GM18502 (cell line): ENCODE results near the gene N4BP2.

Source experiments
- ATAC-seq: cut with Tn5 transposase; IDR thresholded peaks from one replicate; pipeline ENCODE4 v1.9.1; 2021; ENCODE audit warnings: mild to moderate bottlenecking; ENCODE audit not compliant: unreplicated experiment, poor library complexity

The N4BP2 gene

DNA sequence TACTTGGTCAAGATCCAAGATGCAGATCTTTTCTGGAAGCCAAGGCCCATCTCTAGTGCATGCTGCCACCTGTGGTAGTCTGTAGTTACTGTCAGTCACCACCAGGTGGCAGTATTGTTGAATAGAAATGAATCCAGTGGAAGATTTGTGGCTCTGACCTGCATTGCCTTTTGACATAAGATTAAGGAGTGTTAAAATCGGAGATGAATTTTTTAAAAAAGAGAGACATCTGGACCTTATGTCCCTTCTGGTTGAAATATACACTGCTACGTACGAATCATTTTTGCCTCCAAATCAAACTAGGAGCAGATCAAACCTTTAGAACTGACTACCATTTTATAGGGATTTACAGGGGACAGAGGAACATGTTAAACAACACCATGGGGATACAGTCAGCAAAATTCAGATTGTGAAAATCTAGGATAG lies 93.3 kb downstream of the N4BP2 start:
- ATAC-seq: peak; percentile 55

DNA sequence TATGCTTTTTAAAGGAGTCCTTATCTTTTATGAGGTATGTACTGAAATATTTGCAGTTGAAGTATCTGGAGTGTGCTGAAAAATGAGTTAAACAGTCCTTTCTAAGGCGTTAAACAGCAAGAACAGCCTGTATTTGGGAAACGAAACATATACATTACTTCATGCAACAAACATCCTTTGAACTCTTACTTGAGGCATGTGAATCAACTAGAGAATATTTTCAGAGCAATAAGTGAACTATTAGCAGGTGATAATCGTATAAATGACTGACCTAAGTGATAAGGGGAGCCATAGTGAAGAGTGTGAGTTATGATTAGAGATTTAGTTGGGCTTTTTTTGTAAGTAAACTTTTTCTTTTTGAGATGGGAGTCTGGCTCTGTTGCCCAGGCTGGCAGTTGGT lies 94.3 kb downstream of the N4BP2 start:
- no peak for ATAC-seq

DNA sequence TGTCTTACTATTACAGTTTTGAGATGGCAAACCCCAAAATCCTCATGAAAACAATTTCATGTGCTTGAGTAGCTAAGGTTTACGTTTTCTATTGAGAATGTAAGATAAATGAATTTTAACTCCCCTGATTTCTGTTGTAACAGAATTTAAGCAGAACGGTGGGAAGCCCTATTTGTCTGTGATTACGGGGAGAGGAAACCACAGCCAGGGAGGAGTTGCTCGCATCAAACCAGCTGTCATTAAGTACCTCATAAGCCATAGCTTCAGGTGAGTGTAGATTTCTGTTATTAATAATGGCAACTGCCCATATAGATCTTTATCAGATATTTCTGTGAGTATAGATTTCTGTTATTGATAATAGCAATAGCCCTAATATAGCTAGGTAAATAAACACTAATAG lies 96.0 kb downstream of the N4BP2 start:
- ATAC-seq: no peak

DNA sequence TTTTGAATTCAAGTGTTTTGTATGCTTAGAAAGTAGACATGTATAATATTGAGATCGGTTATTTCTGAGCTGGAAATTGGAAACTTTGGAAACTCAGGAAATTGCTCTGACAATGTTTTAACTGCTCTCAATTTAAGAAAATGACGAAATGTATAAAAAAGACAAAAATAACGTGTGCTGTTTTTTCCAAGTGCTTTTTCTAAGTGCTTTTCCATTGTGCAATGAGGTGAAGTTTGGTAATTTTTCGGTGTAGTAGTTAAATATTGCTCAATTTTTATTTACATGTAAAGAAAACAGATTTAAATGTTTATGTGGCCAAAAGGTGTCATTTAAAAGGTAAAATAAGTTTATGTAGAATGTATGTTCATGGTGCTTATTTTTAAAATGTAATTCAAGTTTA lies 100.8 kb downstream of the N4BP2 start:
- no peak for ATAC-seq

DNA sequence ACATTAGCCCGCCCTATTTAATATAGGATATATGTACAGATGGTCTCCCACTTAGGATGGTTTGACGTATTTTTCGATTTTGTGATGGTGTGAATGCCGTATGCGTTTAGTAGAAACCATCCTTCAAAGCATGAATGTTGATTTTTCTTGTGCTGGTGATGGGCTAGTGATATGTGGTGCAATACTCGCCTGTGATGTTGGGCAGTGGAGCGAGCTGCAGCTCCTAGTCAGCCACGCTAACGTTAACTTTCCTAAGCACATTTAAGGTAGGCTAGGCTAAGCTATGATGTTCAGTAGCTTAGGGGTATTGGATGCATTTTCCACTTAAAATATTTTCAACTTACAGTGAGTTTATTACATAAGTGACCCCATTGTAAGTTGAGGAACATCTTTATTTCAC lies 103.6 kb downstream of the N4BP2 start:
- no peak for ATAC-seq

DNA sequence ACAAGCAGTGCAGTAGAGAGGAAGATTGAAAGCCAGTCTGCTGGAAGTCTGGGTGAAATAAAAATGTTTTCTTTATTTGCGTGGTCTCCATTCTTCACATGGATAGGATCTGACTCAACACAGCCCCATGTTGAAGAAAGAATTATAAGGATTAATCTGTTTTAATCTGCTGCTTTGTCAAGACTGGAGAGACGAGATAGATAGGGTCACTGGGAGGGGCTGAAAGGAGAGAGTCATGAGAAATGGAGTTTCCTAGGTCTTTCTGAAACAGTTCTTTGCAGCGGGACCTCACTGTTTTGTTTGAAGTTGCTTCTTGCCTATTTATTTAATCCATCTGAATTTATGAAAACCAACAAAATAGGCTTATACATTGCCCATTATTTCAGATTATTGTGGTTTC lies 107.8 kb downstream of the N4BP2 start:
- no peak for ATAC-seq

DNA sequence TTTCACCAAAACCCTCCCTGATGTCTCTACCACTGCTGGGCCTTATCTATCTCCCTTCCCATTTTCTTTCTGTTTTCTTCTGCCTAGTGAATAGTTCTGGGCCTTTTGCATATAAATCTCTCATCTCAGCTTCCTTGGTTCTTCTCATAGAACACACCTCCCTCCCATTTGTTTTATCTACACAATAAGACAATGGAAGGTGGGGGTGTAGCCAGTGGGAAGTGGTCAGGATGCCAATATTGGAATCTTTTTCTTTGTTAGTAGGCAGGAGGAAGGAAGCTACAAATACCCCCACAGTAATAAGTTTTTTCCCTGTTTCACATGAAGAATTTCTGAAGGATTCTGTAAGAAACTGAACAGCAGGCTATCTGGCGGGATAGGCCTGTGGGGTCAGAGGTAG lies 109.3 kb downstream of the N4BP2 start:
- ATAC-seq: no peak

DNA sequence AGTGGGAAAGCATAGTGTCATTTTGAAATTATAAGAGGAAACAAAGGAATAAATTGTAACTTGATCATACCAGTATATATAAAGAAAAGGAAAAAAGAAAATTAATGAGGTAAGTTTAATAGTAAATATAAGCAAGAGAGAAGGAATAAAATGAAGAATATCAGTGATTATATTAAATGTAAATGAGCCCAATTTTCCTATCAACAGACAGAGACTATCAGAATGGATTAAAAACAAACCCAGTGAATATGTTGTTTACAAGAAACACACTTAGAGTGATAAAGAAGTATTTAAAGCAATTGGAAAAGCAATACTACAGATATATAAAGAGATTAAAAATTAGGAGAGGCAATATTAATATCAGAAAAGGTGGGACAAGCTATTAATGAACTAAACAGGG lies 111.4 kb downstream of the N4BP2 start:
- no peak for ATAC-seq

DNA sequence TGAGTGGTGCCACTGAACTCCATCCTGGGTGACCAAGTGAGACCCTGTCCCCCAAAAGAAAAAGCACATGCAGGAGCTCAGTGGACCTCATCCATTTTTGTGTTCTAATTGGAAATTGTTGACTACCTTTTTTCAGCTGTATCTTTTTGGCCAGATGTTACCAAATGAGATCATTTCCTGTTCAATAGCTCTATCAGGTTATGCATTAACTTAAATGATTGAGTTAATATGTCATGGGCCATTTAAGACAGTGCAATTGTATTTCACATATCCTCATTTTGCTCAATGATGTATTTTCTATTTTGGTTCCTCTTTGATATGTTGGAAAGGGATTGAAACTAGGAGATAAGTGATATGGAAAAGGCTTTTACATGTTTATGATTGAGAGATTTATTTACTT lies 113.9 kb downstream of the N4BP2 start:
- ATAC-seq: no peak

DNA sequence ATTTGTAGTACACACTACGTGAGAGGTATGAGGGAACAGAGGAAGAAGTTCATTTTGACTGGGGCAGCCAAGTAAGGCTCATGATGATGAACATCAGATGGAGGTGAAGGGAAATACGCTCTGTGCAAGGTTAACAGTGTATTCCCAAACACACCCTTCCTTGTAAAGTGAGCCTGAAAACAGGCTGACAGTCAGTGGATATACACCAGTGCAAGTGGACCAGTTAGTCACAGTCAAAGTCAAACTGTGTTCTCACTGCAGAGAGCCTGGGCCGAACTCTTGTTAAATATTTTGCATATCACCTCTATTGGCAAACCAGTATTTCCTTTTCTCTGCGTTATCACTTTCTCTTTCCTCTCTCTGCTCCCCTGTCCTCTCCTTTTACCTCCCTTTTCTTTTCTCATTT lies 116.8 kb downstream of the N4BP2 start:
- peak; percentile 85 for ATAC-seq

DNA sequence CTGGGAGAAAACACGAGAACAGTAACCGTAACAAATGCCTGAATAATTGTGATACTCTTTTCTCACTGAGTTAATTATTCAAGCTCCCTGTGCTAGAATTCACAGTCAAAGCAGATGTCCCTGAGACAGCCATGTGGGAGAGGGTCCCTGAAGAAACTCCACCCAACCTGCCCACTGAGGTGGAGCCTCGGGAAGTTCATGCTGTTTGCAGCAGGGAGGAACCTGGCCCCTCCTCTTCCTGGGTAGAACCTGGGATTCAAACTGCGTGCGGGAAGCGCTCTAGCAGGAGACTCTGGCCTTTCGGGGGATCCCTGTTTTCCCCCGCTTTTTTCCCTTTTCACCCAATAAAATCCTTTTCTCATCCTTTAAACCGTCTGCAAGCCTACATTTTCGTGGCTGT lies 120.0 kb downstream of the N4BP2 start:
- ATAC-seq: no peak

DNA sequence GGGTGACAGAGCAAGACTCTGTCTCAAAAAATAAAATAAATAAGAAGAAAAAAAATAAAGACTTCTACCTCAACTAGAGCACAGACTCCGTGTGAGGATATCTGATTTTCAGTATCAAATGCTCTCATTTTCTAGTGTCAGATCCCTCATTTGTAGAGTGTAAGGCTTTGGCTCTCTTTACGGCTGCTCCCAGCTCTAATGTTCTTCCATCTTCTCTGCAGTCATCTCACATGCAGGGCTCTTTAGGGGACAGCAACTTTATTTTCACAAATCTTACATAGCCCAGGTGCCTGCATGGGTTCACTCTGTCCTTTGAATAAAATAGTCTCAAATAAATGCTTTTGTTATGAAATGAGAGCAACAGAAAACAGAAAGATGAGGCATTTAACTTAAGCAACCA lies 120.9 kb downstream of the N4BP2 start:
- ATAC-seq: no peak

DNA sequence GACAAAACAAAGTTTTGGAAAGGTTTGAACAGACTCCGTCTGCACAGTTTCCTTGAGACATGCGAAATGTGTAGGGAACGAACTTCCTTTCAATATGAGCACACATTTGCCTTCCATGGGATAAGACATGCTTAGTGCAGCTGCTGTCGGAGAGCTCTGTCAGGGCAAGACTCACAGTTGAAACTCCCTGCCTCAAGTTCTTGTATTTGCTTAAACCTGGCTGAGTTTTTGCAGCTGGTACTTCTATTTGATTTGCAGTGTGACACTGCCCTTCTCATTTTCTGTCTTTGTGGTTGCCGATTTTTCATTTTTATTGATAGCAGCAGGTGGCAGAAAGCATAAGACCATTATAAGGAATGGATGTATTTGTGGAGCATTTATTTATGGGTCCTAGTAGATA lies 122.0 kb downstream of the N4BP2 start:
- ATAC-seq: no peak

DNA sequence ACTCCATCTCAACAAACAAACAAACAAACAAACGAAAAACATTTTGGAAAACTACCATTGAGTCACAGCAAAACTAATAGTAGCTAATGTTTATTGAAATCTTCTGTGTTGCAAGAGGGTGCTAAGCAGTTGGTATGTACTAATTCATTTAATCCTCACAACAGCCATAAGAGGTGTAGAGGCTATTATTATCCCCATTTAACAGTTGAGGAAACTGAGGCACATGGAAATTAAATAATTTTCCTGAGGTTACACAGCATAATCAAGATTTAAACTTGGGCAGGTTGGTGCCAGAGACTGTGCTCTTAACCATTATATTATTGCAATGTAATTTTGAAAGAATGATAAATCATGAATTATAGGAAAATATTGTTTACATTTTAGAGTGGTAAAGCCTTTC lies 122.7 kb downstream of the N4BP2 start:
- ATAC-seq: no peak

DNA sequence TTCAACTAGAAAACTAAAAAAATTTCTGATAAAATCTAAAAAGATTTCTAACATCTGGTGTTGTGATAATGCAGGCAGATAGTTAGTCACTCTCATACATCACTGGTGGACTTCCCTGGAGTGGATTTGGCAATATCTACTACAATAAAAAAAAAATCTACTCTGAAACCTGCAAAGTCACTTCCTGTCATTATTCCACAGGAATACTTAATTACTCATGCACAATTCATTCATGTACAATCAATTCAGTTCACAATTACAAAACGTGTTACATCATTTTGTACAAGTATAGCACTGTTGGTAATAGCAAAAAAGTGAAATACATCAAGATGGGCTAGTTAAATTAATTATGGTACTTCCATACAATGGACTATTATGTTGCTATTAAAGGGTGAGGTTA lies 123.7 kb downstream of the N4BP2 start:
- no peak for ATAC-seq

DNA sequence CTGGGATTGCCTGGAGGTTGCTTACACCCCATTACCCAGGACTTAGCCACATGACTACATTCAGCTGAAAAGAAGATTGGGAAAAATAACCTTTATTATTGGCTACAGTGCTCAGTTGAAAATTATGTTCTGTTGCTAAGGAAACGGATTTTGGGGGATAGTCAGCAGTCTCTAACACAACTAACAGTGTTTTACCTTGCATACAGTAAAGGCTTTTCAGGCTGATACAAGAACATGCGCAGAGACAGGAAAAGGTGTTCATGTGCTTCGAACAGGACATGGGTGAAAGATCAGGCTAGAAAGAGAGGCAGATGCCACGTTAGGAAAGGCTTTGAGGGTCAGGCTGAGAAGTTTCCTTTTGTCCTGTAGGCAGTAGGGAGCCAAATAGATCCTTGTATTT lies 125.4 kb downstream of the N4BP2 start:
- ATAC-seq: no peak

DNA sequence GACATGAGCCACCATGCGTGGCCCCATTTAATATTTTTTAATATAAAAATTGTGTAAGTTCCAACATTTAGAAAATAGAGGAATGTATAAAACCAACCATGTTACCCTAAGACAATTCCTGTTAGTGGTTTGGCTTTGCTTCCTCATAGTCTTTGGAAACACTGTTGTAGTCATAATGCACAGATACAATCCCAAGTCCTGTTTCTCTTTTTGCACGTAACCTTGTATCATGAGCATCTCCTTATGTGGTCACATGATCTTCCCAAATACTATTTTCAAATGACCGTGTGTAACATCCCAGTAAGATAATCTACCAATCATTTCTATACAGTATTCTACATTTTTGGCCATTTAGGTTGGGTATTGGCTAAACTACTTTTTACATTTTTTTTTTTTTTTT lies 126.3 kb downstream of the N4BP2 start:
- ATAC-seq: no peak

DNA sequence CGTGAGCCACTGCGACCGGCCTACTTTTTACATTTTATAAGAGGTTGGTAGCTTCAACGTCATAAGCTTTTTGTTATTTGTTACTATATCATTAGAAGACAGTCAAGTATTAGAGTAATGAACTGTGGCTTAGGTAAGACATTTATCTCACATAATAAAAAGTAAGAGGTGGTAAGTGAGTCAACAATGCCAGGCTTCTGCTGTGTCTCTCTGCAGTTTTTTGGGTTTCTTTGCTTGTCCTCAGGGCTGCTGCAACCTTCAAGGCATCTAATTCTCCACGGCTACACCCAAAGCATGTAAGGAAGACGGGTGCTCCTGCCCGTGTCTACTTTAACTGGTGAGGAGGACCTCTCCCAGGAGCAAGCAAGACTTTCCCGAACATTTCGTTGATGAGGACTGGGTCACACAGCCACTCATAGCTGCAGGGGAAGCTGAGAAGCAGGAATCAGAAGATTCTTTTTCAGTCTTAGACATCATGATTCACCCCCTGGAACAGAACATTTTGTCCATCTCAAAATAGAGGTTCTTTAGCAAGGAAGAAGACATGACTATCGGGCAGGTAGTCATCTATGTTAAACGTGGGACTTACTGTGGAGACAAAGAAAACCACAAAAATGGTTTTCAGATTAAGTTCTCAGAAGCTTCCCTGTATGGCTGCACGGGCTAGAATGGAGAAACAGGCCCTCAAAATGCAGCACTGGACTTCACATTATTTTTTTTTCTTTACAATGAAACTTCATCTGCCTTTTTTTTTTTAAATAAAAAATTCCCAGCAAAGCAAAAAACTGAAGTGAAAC lies 127.2 kb downstream of the N4BP2 start:
- peak; percentile 41 for ATAC-seq

DNA sequence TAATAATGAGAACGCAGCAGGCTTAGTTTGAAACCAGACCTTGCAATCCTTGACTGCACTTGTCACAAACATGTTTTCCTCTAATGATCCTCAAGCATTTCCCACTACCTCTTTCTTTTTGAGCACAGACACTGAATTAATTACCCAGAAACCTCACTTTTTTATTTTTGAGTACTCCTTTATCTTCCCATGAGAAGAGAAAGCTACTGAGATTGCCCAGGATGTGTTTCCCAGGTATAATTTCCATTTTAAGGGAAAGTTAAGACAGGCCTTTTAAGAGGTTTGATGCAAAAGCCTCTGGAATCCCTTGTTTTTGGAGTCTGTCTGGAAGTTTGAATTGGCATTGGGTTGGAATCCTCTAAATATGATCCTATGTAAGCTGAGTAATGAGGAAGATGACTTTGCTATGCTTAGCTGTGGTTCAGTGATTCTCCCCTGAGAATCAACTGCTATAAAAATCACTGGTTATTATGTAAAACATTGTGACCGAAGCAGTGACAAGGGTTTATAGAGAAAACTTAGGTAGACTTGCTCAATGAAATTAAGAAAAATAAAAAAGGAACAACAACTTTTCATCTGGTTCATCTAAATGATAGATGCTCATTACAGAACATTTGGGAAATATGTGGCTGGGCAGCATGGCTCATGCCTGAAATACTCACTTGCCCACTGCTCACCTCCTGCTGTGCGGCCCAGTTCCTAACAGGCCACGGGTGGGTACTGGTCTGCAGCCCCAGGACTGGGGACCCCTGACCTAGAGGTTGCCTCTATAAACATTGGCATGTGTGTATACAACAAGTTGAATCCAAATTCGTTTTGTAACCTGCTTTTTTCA lies 129.4 kb downstream of the N4BP2 start:
- ATAC-seq: peak; percentile 56

DNA sequence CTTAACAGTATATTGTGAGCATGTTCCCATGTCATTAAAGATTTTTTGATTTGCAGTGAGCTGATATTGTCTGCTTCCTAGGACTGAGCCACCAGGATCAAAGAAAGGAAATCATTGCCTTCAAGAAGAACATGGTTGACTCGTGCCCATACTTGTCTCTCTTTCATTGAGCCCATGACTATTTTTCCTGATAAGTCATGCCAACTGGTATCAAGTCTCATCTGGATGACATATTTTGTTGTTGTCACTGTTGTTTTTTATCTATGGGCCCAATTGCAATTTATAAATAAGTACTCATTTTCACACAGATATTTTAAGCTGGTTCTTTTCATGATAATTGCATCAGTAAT lies 130.0 kb downstream of the N4BP2 start:
- no peak for ATAC-seq

DNA sequence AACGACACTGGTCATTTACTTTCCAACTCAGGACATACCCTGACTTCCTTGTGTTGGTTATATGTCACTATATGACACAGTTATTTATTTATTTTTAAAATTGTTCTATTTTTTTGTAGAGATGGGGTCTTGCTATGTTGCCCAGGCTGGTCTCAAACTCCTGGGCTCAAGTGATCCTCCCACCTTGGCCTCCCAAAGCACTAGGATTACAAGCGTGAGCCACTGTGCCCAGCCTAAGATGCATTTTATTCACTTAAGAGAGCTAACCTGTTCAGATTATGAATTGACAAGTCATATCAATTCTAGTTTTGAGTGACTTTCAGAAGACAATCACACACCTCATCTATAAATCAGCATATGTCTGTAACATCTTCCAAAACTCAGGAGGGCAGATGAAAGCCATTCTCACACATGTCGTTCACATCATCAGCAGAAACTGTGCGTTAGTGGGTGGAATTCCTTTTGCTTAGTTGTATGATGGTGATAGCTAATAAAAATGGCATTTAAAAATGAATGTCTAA lies 130.8 kb downstream of the N4BP2 start:
- no peak for ATAC-seq

DNA sequence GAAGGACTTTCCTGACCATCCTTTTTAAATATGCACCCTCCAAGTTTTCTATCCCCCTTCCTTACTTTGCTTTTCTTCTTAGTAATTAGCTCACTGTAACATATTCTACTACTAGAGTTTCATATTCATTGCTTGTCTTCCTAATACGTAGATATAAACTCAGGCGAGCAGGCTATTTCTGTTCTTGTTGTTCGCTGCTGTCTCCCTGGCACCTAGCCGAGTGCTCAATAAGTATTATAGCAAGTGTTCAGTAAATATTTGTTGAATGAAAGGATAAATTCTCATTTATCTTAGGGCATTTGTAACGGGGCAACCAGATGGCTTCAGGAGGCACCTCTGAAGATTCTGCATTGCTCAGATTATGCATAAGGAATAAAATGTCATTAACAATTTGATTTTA lies 133.4 kb downstream of the N4BP2 start:
- ATAC-seq: no peak
